CD4-positive, alpha-beta T cell (primary cell): ENCODE measurements around the gene CLDN19. TPM values are rescaled to one million over a fixed set of nuclear protein-coding genes. Genes with fewer than 3 reads are reported as not detected.

ENCODE experiments used
- ATAC-seq: fragments of 200-7000 bp; cut with Tn5 transposase; one replicate; pipeline ENCODE4 v1.10.0; 2022; ENCODE audit warnings: mild to moderate bottlenecking; ENCODE audit not compliant: poor library complexity
- CTCF ChIA-PET: fragments of 350-600 bp; sonication (Branson Sonifier 250); formaldehyde crosslinking; loops from one replicate; lab custom pipeline; 2021; ENCODE audit warnings: antibody characterized with exemption, inconsistent platforms; lab: Charles Lee
- POLR2A ChIA-PET: fragments of 350-600 bp; sonication (Branson Sonifier 250); formaldehyde crosslinking; loops from one replicate; lab custom pipeline; 2021; ENCODE audit warnings: antibody characterized with exemption, inconsistent platforms; lab: Charles Lee
- DNase-seq, 14 experiments: peaks; one replicate each; pipeline ENCODE4 v3.0.0-alpha.2; 2013 to 2020; ENCODE audit warnings: mixed read lengths in 2 of 14
- H3K27ac ChIP-seq, 2 donors: one replicate each; pipeline versions ENCODE4 v1.5.1 to v1.7.0; 2013; ENCODE audit warnings: low read length in 2 of 2, low read depth in 1 of 2, mild to moderate bottlenecking in 1 of 2
- H3K27me3 ChIP-seq, 2 experiments: 1 replicate in 1 of 2; 2 replicates in 1 of 2; pipeline versions ENCODE4 v1.6.1 to v1.7.0; 2013; ENCODE audit warnings: low read length in 2 of 2, control low read depth in 1 of 2, mild to moderate bottlenecking in 1 of 2, moderate library complexity in 1 of 2; ENCODE audit not compliant: insufficient read depth in 2 of 2, control insufficient read depth in 1 of 2
- H3K36me3 ChIP-seq: one replicate; pipeline ENCODE4 v1.6.1; 2013; ENCODE audit warnings: low read length, control low read depth; ENCODE audit not compliant: insufficient read depth
- H3K4me1 ChIP-seq: one replicate; pipeline ENCODE4 v1.6.1; 2013; ENCODE audit warnings: low read length, control low read depth; ENCODE audit not compliant: insufficient read depth
- H3K4me3 ChIP-seq: one replicate; pipeline ENCODE4 v1.5.1; 2013; ENCODE audit warnings: mild to moderate bottlenecking, low read length, moderate library complexity
- H3K9me3 ChIP-seq, 2 experiments: 1 replicate in 1 of 2; 2 replicates in 1 of 2; pipeline versions ENCODE4 v1.6.1 to v1.7.0; 2013; ENCODE audit warnings: low read length in 2 of 2, mild to moderate bottlenecking in 2 of 2, control low read depth in 1 of 2, moderate library complexity in 1 of 2; ENCODE audit not compliant: control insufficient read depth in 1 of 2, insufficient read depth in 1 of 2
- H3K27ac Mint-ChIP-seq: one replicate; pipeline ENCODE4 v1.8.0; 2020; ENCODE audit warnings: mixed read lengths
- H3K27me3 Mint-ChIP-seq: one replicate; pipeline ENCODE4 v1.8.0; 2021; ENCODE audit warnings: mixed read lengths
- H3K36me3 Mint-ChIP-seq: one replicate; pipeline ENCODE4 v1.8.0; 2021; ENCODE audit warnings: low read depth, mixed read lengths
- H3K4me1 Mint-ChIP-seq: one replicate; pipeline ENCODE4 v1.8.0; 2021; ENCODE audit warnings: low read depth, mixed read lengths
- H3K4me3 Mint-ChIP-seq: one replicate; pipeline ENCODE4 v1.8.0; 2020; ENCODE audit warnings: mild to moderate bottlenecking, mixed read lengths
- H3K9me3 Mint-ChIP-seq: one replicate; pipeline ENCODE4 v1.8.0; 2020; ENCODE audit warnings: mixed read lengths
- CTCF ChIP-seq: fragments of 200-600 bp; IDR thresholded peaks from one replicate; pipeline ENCODE4 v1.8.0; 2022; ENCODE audit warnings: antibody characterized with exemption, mild to moderate bottlenecking
- intact Hi-C, 2 experiments: fragments of 100-400 bp; cut with DNase I in 1 of 2; cut with micrococcal nuclease in 1 of 2; formaldehyde crosslinking; loops; one replicate each; pipeline versions ENCODE4 v1.15.1 to v1.9.0; 2023 to 2025; cut with DNase I, micrococcal nuclease
- total RNA-seq, 174 experiments: library from RNA in 2 of 174; stranded (reverse) in 2 of 174; gene quantifications; one replicate each; pipeline ENCODE4 v1.2.3 and lab custom pipeline; 2021 to 2026

The CLDN19 gene
- total RNA-seq, 2 experiments from 2014 or later = not detected

DNA sequence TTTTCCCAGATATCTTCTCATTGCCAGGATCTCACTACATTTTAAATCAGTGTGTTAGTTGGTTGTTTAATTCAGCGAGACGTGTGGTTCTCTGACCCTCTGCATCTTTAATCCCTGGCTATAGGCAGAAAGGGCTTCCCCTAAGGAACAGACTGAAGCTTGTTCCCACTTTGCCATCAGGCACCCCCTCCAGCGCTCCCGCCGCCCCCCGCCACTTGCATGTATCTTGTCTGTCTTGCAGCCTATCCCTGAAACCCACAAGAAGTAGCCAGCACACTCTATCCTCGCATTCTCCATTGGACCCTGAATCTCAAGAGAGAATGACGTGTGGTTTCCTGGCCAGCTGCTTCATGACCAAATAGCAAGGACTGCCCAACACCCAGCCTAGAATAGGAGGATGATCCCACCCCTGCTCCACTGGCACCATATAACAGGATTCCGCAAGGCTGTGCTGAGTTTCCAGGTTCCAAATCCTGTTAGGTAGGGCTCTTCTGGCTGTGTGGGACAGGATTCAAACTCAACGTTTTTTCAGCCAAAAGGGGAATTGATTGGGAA is 7.8 kb downstream of the CLDN19 start:
- H3K4me3 ChIP-seq = no peak overlapping the region
- H3K36me3 ChIP-seq = no peaks in the 10 kb centered on the region
- no peak for ATAC-seq
- ChIA-PET POLR2A (no interaction called here), CTCF (no interaction called here)
- Mint-ChIP-seq H3K27me3 (no peaks in the 10 kb centered on the region), H3K4me1 (peaks cover 6% of the 10 kb centered on the region), H3K27ac (no peak overlapping the region), H3K9me3 (no peaks in the 10 kb centered on the region), H3K36me3 (no peaks in the 10 kb centered on the region), H3K4me3 (no peak overlapping the region)
- no peaks in the 10 kb centered on the region for H3K27me3 ChIP-seq
- H3K4me1 ChIP-seq = peaks cover 4% of the 10 kb centered on the region
- no peak for TF ChIP-seq CTCF
- H3K27ac ChIP-seq = no peak overlapping the region
- H3K9me3 ChIP-seq = no peaks in the 10 kb centered on the region
- no peak for DNase-seq
- intact Hi-C loops = no loop called here

- no peak overlapping the region for H3K27ac Mint-ChIP-seq
- H3K27me3 Mint-ChIP-seq = no peaks in the 10 kb centered on the region
- H3K4me1 ChIP-seq = no peaks in the 10 kb centered on the region
- H3K9me3 Mint-ChIP-seq = no peaks in the 10 kb centered on the region
- H3K9me3 ChIP-seq = no peaks in the 10 kb centered on the region
- TF ChIP-seq CTCF = no peak
- H3K27ac ChIP-seq = no peak overlapping the region
- no peaks in the 10 kb centered on the region for H3K36me3 Mint-ChIP-seq
- ATAC-seq (no peak), DNase-seq (no peak)
- no peak overlapping the region for H3K4me3 ChIP-seq
- POLR2A ChIA-PET = no interaction called here
- CTCF ChIA-PET = no interaction called here
- H3K4me3 Mint-ChIP-seq = no peak overlapping the region
- intact Hi-C loops = no loop called here
- no peaks in the 10 kb centered on the region for H3K36me3 ChIP-seq
- H3K27me3 ChIP-seq = no peaks in the 10 kb centered on the region
- peaks cover under 1% of the 10 kb centered on the region for H3K4me1 Mint-ChIP-seq
Measured at GRCh38 chr1:42731585-42731984, 8.5 kb downstream of the CLDN19 start.

DNA sequence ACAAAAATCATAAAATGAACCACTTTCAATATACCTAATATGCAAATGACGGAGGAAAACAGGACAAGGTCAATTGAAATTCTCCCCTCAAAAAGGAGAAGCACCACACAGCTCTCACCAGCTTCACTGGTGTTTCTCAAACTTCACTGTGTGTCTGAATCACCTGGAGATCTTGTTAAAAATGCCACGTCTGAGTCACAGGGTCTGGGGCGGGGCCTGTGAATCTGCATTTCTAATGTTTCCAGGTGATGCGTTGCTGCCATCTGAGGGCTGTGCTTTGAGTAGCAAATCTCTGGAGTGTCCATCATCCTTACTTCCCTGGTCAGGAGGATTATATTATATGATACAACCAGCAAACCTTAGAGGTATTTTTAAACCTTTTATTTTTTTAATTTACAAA is 9.0 kb downstream of the CLDN19 start:
- peak in 4 of 14 experiments; percentile 9 to 45 (median 24) for DNase-seq
- Histone ChIP-seq H3K27me3 (no peaks in the 10 kb centered on the region), H3K27ac (no peak overlapping the region), H3K36me3 (no peaks in the 10 kb centered on the region), H3K4me3 (no peak overlapping the region), H3K9me3 (no peaks in the 10 kb centered on the region), H3K4me1 (no peaks in the 10 kb centered on the region)
- H3K9me3 Mint-ChIP-seq = no peaks in the 10 kb centered on the region
- no peak overlapping the region for H3K27ac Mint-ChIP-seq
- no peaks in the 10 kb centered on the region for H3K4me1 Mint-ChIP-seq
- POLR2A ChIA-PET = no interaction called here
- no peak for TF ChIP-seq CTCF
- CTCF ChIA-PET = no interaction called here
- H3K4me3 Mint-ChIP-seq = no peak overlapping the region
- no peak for ATAC-seq
- no peaks in the 10 kb centered on the region for H3K36me3 Mint-ChIP-seq
- H3K27me3 Mint-ChIP-seq = no peaks in the 10 kb centered on the region
- intact Hi-C loops = no loop called here
